Mammary epithelial cell (primary cell): ENCODE results near the gene AFAP1.

Experiments
- EZH2 ChIP-seq: IDR thresholded peaks from 2 replicates; pipeline ENCODE4 v1.6.1; 2012; ENCODE audit warnings: low read length, inconsistent platforms, borderline replicate concordance
- TF ChIP-seq, protein P1 (sequence below), 2 donors: IDR thresholded peaks in 1 of 2; conservative IDR thresholded peaks in 1 of 2; 2 replicates each; pipeline ENCODE4 v1.5.1; 2011 to 2012; ENCODE audit warnings: inconsistent platforms in 2 of 2, low read length in 2 of 2, mild to moderate bottlenecking in 2 of 2, control low read depth in 1 of 2, low read depth in 1 of 2; ENCODE audit not compliant: insufficient read depth in 1 of 2; ENCODE audit errors: extremely low read depth in 1 of 2

DNA sequence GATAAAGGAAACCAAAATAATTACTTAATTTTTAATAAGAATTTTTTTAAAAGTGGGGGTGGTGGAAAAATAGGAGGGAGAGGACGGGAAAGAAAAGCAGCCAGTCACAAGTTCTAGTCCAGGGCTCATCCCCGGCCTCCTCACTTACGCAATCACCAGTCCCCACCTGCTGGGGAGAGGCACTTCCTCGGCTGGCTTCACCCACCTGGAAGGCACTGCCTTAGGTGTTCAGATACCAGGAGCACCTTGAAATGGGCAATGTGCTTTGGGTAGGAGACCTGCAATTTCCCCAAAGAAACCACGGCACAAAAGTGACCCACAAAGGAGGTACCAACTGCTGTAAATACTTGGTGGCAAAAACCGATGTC is 23.8 kb downstream of the AFAP1 start:
- TF ChIP-seq, protein P1, sequence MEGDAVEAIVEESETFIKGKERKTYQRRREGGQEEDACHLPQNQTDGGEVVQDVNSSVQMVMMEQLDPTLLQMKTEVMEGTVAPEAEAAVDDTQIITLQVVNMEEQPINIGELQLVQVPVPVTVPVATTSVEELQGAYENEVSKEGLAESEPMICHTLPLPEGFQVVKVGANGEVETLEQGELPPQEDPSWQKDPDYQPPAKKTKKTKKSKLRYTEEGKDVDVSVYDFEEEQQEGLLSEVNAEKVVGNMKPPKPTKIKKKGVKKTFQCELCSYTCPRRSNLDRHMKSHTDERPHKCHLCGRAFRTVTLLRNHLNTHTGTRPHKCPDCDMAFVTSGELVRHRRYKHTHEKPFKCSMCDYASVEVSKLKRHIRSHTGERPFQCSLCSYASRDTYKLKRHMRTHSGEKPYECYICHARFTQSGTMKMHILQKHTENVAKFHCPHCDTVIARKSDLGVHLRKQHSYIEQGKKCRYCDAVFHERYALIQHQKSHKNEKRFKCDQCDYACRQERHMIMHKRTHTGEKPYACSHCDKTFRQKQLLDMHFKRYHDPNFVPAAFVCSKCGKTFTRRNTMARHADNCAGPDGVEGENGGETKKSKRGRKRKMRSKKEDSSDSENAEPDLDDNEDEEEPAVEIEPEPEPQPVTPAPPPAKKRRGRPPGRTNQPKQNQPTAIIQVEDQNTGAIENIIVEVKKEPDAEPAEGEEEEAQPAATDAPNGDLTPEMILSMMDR (conservative IDR thresholded peaks at IDR 0.05 in 1 of 2, IDR thresholded peaks at IDR 0.05 in 1 of 2; ENCODE audit: extremely low read depth in 1 of 2, insufficient read depth in 1 of 2, low read depth in 1 of 2, low read length in 2 of 2): no peak
- TF ChIP-seq EZH2: no peak
